ENCODE results near the gene FGF18.
"Not testable (repeated sequence)": the region's sequence is repeated elsewhere in the genome, so short reads cannot be mapped to it uniquely, and the experiment has no call there.

FGF18 gene

DNA sequence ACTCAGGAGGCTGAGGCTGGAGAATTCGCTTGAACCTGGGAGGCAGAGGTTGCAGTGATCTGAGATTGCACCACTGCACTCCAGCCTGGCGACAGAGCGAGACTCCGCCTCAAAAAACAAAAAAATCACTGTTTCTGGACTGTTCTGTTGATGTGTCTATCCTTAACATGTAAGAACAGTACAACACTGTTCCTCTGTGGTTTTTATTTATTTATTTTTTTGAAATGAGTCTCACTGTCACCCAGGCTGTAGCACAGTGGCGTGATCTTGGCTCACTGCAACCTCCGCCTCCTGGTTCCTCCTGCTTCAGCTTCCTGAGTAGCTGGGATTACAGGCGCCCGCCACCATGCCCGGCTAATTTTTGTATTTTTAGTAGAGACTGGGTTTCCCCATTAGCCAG is 20.8 kb upstream of the FGF18 start:
- in situ Hi-C loops (cut with MboI; ENCODE audit: low sequenced_read_pairs): not testable (repeated sequence)

DNA sequence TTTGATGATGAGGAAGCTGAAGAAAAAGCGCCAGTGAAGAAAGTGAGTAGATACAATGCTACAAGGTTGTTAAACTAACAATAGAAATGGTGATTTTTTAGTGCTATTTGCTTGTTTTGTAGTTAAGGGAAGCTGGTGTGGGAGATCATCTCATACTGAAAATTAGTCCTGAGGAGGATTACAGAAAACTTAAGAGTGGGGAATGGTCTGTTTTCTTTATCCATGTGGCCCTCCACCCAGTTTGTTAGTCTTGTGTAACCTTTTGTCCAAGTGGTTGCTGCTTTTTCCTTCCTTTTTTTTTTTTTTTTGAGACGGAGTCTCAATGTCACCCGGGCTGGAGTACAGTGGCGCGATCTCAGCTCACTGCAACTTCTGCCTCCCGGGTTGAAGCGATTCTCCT is 19.3 kb upstream of the FGF18 start:
- in situ Hi-C loops (cut with MboI; ENCODE audit: low sequenced_read_pairs): loop anchor here (25.0 kb wide), 1 partner anchor 512 kb away; no protein-coding TSS in a partner anchor

DNA sequence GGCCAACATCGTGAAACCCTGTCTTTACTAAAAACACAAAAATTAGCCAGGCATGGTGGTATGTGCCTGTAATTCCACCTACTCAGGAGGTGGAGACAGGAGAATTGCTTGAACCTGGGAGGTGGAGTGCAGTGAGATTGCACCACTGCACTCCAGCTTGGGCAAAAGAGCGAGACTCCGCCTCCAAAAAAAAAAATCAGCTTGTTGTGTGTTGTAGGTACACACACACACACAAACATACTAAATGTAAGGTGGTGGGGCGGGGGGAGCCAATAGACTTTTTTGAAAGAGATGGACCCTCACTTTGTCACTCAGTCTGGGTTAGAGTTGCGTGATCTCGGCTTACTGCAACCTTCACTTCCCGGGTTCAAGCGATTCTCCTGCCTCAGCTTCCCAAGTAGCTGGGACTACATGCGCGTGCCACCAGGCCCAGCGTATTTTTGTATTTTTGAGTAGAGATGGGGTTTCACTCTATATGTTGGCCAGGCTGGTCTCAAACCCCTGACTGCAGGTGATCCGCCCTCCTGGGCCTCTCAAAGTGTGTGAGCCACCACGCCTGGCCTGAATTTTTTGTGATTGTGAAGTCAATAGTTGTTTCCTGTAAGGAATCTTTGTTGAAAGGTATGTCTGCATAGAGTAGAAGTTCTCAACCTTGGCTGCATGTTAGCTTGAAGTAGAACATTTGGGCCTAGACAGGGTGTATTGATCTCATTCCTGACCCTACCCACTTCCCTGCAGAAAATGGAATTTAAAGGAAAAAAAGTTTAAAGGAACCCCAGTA is 18.1 kb upstream of the FGF18 start:
- in situ Hi-C loops (cut with MboI; ENCODE audit: low sequenced_read_pairs): loop anchor here (25.0 kb wide), 1 partner anchor 511 kb away; no protein-coding TSS in a partner anchor

DNA sequence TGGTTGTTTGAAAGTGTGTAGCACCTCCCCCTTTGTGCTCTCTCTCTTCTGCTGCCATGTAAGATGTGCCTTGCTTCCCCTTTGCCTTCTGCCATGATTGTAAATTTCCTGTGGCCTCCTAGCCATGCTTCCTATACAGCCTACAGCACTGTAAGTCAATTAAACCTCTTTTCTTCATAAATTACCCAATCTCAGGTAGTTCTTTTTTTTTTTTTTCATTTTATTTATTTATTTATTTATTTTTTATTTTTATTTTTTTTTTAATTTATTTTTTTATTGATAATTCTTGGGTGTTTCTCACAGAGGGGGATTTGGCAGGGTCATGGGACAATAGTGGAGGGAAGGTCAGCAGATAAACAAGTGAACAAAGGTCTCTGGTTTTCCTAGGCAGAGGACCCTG is 16.7 kb upstream of the FGF18 start:
- in situ Hi-C loops (cut with MboI; ENCODE audit: low sequenced_read_pairs): loop anchor here (25.0 kb wide), 1 partner anchor 510 kb away; no protein-coding TSS in a partner anchor

DNA sequence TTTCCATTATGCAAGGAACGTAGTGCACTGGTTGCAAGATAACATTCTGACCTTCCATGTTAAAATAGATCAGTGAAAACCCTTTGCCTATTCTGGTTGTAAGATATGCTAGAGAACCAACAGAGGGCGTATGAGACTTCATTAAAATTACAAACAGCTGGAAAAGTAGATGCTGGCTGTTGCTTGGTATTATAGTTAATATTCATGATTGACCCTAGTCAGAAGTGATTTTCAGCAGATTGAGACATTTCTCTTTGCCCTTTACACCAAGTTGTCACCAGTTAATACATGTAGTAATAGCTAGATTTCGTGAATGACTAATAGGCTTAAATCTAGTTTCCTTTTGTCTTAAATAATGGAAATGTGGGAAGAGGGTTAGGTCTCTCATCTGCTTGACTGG is 13.8 kb upstream of the FGF18 start:
- in situ Hi-C loops (cut with MboI; ENCODE audit: low sequenced_read_pairs): loop anchor here (25.0 kb wide), 1 partner anchor 507 kb away; no protein-coding TSS in a partner anchor

DNA sequence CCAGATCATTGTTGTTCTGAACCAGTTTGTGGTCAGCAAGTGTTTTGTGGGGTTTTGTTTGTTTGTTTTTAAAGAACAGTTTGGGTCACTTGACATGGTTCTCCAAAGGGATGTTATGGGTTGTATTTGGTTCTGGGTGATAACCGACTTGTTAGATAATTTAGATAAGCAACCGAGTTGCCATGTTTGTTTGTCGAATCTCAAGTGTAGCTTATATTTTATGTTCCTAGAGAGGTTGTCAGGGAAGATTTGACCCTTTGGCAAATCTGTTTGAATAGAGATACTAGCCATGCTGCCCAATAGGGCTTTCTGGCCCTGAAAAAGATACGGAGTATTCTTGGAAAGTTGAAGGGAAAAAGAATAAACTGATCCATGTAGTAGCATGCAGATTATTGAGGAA is 12.2 kb upstream of the FGF18 start:
- in situ Hi-C loops (cut with MboI; ENCODE audit: low sequenced_read_pairs): loop anchor here (25.0 kb wide), 1 partner anchor 505 kb away; no protein-coding TSS in a partner anchor

DNA sequence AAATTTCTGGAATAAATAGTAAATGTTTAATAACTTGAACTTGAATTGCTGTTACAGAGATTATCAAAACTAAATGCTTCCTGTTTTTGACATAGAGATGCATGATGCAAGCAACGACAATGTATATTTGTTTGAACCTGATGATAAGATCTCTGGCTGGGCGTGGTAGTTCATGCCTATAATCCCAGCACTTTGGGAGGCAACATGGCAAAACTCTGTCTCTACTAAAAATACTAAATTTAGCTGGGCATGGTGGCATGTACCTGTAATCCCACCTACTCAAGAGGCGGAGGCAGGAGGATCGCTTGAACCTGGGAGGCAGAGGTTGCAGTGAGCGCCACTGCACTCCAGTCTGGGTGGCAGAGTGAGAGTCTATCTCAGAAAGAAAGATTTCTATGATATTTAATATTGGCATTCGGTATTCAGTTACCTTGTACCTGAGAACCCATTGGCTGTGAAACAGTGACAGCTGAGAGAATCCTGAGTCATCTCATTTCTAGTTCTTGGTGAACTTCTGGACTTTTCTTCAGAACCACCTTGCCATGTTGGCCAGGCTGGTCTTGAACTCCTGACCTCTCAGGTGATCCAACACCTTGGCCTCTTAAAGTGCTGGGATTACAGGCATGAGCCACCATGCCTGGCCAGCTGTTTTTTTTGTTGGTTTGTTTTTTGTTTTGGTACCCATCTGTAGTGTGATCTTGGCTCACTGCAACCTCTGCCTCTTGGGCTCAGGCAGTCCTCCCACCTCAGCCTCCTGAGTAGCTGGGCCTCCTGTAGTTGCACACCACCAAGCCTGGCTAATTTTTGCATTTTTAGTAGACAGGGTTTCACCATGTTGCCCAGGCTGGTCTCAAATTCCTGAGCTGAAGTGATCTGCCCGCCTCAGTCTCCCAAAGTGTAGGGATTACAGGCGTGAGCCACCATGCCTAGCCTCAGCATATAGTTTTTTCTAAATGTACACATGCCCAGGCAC is 10.0 kb upstream of the FGF18 start:
- in situ Hi-C loops (cut with MboI; ENCODE audit: low sequenced_read_pairs): loop anchor here (25.0 kb wide), 1 partner anchor 503 kb away; no protein-coding TSS in a partner anchor

DNA sequence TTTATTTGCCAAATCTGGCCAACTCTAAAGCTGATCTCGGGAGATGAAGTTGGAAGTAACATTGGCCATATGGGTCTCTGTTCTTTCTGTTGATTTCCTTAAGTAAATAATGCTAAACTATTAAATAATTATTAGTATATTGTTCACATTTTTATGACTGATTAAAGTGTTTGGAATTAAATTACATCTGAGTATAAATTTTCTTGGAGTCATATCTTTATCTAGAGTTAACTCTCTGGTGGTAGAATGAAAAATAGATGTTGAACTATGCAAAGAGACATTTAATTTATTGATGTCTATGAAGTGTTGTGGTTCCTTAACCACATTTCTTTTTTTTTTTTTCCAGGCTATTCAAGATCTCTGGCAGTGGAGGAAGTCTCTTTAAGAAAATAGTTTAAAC is 9.3 kb upstream of the FGF18 start:
- in situ Hi-C loops (cut with MboI; ENCODE audit: low sequenced_read_pairs): loop anchor here (25.0 kb wide), 1 partner anchor 502 kb away; no protein-coding TSS in a partner anchor

DNA sequence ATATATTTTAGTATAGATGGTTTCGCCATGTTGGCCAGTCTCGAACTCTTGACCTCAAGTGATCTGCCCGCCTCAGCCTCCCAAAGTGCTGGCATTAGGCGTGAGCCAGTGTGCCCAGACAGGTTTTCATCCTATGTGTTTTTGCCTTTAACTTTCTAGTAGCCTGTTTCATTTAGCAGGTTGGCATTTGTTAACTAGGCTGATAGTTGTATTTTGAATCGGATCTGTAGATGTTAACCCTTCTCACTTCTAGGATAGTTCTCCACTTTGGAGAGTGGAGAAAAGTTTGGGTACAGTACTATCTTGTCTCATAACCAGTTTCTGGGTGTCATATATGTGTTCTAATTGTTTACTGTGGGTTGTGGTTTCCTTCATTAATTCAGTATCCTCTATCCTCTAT is 7.3 kb upstream of the FGF18 start:
- in situ Hi-C loops (cut with MboI; ENCODE audit: low sequenced_read_pairs): loop anchor here (25.0 kb wide), 1 partner anchor 500 kb away; no protein-coding TSS in a partner anchor

DNA sequence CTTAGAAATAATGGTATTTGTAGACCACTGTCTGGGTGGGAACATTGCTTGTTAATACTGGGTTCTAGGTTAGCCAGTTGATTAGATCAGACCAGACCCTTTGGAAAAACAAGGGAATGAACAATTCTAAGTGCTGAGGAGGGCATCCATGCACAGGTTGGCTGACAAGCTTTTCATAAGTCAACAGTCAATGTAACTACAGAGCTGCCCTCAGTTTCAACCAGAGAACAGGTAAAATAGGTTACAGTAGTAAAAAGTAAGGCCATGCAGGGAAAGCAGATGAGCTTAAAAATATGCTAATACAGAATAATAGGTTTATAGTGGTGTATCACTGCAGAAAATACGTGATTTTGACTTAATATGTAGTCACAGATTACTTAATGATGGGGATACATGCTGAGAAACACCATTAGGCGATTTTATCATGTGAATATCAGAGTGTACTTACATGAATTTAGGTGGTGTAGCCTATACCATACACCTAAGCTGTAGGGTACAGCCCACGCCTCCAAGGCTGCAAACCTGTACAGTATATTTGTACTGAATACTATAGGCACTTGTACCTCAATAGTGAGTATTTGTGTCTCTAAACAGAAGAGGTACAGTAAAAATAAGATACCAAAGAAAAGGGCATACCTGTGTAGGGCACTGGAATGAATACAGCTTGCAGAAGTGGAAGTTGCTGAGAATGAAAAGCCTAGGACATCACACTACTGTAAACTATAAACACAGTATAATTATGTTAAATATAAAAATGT is 6.1 kb upstream of the FGF18 start:
- in situ Hi-C loops (cut with MboI; ENCODE audit: low sequenced_read_pairs): loop anchor here (25.0 kb wide), 1 partner anchor 499 kb away; no protein-coding TSS in a partner anchor

DNA sequence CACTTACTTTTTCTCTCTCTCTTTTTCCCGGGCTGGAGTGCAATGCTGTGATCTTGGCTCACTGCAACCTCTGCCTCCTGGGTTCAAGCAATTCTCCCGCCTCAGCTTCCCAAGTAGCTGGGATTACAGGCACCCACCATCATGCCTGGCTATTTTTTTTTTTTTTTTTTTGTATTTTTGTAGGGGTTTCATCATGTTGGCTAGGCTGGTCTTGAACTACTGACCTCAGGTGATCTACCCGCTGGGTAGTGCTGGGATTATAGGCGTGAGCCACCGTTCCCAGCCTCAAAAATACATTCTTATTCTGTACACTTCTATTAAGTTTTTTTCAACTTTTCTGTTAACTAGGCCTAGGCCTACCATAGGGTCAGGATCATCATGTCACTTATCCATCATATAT is 5.5 kb upstream of the FGF18 start:
- in situ Hi-C loops (cut with MboI; ENCODE audit: low sequenced_read_pairs): loop anchor here (25.0 kb wide), 1 partner anchor 498 kb away; no protein-coding TSS in a partner anchor

DNA sequence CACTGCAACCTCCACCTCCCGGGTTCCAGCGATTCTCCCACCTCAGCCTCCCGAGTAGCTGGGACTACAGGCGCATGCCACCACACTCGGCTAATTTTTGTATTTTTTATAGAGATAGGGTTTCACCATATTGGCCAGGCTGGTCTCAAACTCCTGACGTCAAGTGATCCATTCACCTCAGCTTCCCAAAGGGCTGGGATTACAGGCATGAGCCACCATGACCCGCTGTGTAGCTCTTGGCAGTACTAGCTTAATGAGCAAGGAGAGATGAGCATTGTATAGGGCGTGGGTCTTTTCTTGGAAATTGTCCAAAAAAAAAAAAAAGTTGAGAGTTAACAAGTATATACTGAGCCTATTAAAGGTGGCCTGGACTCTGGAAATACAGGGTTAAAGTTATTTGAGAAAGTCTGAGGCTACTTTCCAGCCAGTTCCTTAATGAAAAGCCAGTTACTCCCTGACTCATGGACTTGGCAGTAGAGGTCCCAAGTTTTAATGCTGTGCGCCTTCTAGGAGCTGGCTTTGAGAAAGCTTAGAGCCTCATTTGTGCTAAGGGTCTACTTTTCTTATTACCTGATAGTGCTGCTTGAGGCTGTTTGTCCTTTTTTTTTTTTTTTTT is 4.2 kb upstream of the FGF18 start:
- in situ Hi-C loops (cut with MboI; ENCODE audit: low sequenced_read_pairs): loop anchor here (25.0 kb wide), 1 partner anchor 497 kb away; no protein-coding TSS in a partner anchor

DNA sequence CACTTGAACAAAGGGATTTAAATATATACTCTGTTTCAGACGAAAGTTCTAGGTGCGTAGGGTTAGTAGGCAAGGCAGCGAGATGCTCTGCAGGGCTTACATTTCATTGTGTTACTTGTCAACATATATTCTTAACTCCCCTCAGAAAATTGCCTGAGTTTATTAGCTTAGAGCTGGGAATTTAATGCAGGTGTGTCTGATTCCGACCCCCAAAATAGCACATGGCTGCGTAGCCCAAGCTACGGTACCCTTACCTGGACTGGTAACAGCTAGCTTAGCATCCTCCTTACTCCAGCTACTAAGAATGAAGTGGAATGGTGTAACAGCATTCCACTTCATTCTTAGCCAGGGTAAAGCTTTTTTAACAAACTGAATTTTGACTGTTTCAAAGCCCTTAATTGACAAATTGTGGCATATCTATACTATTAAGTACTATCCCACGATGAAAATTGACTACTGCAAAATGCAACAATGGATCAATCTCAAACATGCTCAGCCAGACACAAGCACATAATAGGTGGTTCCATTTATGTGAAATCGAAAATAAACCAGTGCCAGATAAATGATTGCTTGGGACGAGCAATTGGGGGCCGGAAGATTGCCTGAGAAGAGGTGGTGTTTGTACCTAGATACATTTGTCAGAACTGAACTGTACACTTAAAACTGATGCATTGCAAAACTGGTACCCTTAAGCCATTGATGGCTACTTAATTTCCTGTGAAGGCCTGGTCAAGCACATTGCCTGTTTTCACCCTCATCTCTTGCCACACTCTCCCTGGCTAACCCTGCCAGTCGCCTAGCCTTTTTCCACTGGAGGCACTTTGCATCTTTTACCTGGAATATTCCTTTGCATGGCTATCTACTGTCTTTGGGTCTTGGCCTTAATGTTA is 3.0 kb upstream of the FGF18 start:
- in situ Hi-C loops (cut with MboI; ENCODE audit: low sequenced_read_pairs): loop anchor here (25.0 kb wide), 1 partner anchor 496 kb away; no protein-coding TSS in a partner anchor

DNA sequence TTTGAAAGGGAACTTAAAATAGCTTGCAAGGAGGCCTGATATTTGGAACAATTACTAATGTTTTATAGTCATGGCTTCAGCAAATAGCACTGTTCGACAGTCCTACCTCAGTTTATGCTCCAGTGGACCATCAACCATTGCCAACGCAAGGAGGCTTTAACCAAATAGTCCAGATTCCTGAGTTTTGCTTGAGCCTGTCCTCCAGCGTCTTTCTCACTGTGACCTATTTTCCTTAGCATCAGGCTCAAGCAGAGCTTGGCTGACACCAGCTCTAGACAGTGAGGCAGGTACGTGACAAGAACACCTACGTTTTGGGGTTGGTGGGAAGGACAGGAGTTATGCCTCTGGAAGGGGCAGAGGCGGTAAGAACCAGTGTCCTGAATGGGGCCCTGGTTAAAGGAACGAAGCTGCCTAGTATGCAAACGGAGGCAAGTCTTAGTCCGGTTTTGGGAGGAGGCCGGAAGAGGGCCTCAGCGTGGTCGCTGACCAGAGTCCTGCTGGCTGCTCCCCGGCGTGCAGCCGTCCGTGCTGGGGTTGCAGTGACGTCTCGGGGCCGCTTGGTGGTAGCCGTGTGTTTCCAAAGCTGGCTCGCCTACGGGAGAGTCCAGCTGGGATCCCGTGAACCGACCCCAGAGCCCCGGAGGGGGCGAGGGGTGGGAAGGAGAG is 998 bp upstream of the FGF18 start:
- in situ Hi-C loops (cut with MboI; ENCODE audit: low sequenced_read_pairs): loop anchor here (25.0 kb wide), 1 partner anchor 494 kb away; no protein-coding TSS in a partner anchor

DNA sequence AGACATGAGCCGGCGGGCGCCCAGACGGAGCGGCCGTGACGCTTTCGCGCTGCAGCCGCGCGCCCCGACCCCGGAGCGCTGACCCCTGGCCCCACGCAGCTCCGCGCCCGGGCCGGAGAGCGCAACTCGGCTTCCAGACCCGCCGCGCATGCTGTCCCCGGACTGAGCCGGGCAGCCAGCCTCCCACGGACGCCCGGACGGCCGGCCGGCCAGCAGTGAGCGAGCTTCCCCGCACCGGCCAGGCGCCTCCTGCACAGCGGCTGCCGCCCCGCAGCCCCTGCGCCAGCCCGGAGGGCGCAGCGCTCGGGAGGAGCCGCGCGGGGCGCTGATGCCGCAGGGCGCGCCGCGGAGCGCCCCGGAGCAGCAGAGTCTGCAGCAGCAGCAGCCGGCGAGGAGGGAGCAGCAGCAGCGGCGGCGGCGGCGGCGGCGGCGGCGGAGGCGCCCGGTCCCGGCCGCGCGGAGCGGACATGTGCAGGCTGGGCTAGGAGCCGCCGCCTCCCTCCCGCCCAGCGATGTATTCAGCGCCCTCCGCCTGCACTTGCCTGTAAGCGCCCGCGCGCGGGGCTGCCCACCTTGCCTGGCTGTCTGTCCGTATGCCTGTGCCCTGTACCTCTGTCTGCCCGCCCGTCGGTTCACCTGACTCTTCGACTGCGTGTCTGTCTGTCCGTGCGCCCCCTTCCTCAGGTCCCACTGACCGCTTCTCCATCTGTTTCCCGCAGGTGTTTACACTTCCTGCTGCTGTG is 412 bp downstream of the FGF18 start:
- in situ Hi-C loops (cut with MboI; ENCODE audit: low sequenced_read_pairs): loop anchor here (25.0 kb wide), 1 partner anchor 492 kb away; no protein-coding TSS in a partner anchor

DNA sequence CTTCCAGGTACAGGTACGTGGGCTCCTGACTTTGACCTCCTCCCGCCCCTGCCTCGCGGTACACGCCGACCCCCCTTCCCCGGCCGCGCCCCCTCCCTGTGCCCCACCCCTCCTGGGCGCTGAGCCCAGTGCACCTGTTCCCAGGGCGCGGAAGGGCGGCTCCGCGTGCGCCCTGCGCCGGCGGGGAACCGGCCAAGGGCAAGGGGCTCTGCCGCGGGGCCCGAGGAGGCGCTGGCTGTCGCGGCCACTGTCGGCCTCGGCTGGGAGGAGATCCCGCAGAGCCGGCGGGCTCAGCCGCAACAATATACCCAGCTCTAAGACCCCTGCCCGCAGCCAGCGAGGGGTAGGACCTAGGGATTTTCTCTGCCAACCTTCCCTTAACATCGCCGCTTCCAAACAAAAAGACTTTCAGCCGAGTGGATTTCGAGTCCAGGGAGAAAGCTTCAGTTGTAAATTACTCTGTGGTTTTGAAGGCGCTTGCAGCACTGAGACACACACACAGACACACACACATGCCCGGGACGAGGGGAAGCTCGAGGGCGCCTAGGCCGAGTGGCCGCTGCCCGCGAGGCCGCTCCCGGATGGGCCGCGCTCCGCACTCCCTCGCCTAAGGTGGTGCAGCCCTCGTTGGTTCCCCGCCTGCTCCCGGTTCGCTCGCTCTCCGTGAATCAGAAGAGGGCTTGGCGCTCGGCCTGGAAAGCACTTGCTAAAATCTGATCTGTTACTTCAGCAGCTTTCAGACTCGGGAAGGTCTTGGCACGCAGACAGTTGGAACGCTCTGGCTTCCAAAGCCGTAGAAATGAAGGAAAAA is 1.2 kb downstream of the FGF18 start:
- in situ Hi-C loops (cut with MboI; ENCODE audit: low sequenced_read_pairs): loop anchor here (25.0 kb wide), 1 partner anchor 492 kb away; no protein-coding TSS in a partner anchor
